ENCODE measurements around the gene HSD17B11. TPM values are rescaled to one million over a fixed set of nuclear protein-coding genes. Genes with fewer than 3 reads are reported as not detected.

HSD17B11 gene
- total and polyA plus RNA-seq, 2 of the 8 experiments (the other 6 are each of a cell fraction or from before 2014, with no cell fraction given), result 6.0 to 9.0 TPM

DNA sequence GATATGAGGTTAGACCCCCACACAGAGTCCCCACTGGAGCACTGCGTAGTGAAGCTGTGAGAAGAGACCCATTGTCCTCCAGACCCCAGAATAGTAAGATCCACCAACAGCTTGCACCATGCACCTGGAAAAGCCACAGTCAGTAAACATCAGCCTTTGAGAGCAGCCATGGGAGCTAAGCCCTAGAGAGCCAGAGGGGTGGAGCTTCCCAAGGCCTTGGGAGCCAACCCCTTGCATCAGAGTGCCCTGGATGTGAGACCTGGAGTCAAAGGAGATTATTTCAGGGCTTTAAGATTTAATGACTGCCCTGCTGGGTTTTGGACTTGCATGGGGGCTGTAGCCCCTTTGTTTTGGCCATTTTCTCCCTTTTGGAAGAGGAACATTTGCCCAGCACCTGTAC lies 104.0 kb downstream of the HSD17B11 start (continued):
- TF ChIP-seq YY1 (IDR thresholded peaks at IDR 0.05; ENCODE audit: low read depth, low read length), result no peak
- TF ChIP-seq POU5F1 (IDR thresholded peaks at IDR 0.05; ENCODE audit: low read depth, low read length), result no peak
- TF ChIP-seq CHD7 (IDR thresholded peaks at IDR 0.05; ENCODE audit: insufficient replicate concordance, low read length), result no peak

Data from H1 (cell line).